D721Med (cell line): ENCODE data around the gene LHFPL2.

Source experiments
- DNase-seq: peaks from one replicate; pipeline ENCODE4 v3.0.0; 2011; ENCODE audit warnings: low spot score; ENCODE audit not compliant: insufficient read length
- FAIRE-seq: peaks from 2 replicates; lab custom pipeline; 2011; peaks lifted over from hg19 to GRCh38; lab: Jason Lieb, UNC
- TF ChIP-seq, protein P1 (sequence below): IDR thresholded peaks from 2 replicates; pipeline ENCODE4 v1.5.1; 2012; ENCODE audit warnings: mild to moderate bottlenecking, control low read depth; ENCODE audit not compliant: insufficient read depth; ENCODE audit errors: missing control alignments

Gene LHFPL2

DNA sequence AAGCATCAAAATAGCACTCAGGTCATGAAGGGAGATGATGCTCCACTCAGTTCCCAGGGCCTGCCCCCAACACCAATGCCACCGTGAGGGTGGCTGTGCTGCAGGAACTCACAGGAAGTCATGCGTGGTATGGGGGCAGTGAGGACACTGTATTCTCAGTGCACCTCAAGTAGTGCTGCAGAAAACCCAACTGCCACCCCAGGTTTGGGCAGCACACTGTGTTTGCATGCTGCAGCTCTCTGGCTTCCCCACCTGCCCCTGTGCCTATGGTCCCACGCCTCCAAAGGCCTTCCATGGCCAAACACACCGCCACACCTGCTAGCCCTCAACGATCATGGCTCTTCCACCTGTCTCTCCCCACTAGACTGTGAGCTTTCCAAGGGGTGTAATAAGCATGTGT lies 14.3 kb downstream of the LHFPL2 start:
- FAIRE-seq (no peak), DNase-seq (no peak)
- TF ChIP-seq, protein P1, sequence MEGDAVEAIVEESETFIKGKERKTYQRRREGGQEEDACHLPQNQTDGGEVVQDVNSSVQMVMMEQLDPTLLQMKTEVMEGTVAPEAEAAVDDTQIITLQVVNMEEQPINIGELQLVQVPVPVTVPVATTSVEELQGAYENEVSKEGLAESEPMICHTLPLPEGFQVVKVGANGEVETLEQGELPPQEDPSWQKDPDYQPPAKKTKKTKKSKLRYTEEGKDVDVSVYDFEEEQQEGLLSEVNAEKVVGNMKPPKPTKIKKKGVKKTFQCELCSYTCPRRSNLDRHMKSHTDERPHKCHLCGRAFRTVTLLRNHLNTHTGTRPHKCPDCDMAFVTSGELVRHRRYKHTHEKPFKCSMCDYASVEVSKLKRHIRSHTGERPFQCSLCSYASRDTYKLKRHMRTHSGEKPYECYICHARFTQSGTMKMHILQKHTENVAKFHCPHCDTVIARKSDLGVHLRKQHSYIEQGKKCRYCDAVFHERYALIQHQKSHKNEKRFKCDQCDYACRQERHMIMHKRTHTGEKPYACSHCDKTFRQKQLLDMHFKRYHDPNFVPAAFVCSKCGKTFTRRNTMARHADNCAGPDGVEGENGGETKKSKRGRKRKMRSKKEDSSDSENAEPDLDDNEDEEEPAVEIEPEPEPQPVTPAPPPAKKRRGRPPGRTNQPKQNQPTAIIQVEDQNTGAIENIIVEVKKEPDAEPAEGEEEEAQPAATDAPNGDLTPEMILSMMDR: no peak

DNA sequence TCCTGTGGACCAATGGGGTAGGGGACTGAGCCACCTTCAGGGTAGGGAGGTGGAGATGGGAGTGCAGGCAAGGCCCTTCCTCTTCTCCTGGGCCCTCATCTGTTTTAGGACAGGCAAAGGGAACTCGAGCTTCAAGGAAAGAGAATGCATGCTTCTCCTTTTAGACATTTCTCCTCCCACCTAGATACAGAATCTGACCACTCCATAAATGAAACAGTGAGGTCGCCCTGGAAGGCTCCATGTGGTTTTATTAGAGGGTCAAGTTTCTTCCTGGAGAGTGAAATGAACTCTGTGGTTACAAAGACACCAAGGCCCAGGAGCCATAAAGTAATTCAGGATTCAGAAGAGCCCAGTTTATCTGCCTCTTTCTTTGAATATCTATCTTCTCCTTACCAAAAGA lies 14.9 kb downstream of the LHFPL2 start:
- TF ChIP-seq, protein P1: no peak
- DNase-seq (no peak), FAIRE-seq (no peak)

DNA sequence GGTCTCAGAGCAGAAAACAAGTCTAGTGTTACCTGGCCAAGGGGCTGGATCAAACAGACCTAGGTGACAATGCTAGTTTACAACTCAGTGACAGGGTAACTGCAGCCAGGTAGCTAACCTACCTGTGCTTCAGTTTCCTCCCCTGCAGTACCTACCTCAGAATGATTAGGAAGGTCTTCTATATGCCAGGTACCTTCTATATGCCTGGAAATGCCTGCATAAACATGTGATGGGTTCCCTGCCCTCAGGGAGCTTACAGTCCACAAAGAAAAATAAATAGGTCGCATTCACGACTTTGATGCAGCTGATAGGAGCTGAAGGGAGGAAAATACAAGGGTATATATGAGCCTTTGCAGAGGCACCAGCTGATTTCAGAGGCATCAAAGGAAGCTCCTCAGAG lies 16.1 kb downstream of the LHFPL2 start:
- TF ChIP-seq, protein P1: no peak
- DNase-seq: no peak
- no peak for FAIRE-seq

DNA sequence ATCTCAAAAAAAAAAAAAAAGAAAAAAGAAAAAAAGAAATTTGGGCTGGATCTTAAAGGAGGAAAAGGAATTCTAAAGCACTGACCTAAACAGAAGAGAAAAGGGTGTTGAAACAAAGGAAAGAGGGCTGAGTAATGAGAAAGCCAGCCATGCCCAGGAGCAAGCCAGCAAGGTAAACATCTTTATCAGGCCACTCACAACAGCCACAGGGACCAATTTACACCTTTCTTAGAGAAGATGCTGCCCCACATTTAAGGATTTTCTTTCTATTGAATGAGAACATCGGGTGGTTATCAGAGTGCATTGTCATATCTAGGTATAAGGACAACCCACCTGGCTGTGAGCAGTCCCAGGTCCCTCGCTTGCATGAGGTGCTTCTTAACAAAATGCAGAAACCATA lies 16.6 kb downstream of the LHFPL2 start:
- no peak for FAIRE-seq
- TF ChIP-seq, protein P1: no peak

DNA sequence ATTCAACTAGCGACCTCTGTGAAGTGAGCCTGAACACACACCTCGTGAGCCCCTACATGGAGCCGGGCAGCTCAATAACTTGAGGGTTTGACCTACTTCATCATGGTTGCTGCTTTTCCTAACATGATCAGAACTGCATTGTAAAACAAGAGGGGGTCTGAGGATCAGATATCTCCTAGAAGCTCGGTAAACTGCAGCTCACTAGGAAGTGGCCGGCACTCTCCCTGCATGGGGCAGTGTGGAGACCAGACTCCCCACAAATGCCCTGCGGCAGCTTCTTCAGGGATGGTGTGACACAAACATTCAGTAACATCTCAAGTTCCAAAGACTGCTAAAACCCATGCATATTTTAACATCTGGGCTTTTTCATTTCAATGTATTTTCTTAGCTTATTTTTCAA lies 18.5 kb downstream of the LHFPL2 start:
- TF ChIP-seq, protein P1: no peak
- no peak for FAIRE-seq
- DNase-seq: no peak

More for the DNA sequence above, 16.6 kb downstream of the LHFPL2 start:
- DNase-seq: no peak

DNA sequence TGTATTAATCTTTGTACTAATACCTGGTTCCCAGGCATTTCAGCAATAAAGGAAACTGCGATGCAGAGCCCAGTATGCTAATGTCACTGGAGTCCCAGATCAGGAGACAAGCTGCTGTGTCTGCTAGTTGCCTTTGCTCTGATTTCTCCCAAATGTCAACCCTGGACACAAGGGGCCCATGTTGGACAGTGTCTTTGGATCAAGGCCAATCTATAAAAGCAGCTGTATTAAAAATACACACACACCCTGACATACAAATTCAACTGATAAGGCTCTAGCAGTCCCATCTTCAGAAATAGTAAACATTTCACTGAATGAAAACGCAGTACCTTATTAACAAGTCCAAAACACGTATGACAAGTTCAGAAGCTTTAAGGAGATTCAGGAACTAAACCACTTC lies 18.9 kb downstream of the LHFPL2 start:
- FAIRE-seq (no peak), DNase-seq (no peak)
- TF ChIP-seq, protein P1: no peak

DNA sequence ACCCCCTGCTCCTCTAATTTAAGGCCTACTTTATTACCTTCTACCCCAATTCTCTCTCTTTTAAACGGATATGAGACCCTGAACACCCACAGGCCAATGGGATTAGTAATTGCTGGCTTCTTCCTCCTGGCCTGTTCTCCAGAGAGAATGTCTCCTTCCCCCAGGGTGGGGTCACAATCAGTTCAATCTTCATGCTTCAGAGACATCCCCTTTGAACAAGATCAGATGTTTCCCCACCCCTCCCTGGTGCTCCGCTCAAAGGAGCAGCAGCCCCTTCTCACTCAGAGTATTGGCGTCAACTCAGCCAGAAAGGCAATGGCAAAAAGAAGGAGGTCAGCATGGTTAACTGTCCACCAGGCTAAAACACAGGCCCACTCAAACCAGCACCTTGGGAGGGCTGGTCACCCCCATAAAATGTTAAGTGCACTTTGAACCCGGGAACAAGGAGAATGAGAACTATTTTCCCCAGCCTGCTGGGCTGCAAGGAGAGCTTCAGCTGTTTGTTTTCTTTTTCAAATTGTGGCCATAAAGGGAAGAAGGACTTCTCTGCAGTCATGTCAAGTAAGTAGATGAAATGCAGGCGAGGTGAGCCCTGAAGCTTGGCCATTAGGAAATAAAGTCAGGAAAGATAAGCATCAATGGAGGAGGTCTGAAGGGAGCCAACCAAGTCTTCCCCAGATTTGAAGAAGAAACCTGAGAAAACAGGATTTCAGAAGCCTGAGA lies 20.1 kb downstream of the LHFPL2 start:
- no peak for DNase-seq

More for the DNA sequence above, 20.1 kb downstream of the LHFPL2 start:
- FAIRE-seq: no peak
- TF ChIP-seq, protein P1: no peak
